HCEC 1CT (cell line): ENCODE data around the gene IL1F10.
A peak's percentile ranks its signal among the peaks of the same experiment; 100 is the strongest.

Experiments
- DNase-seq: peaks from one replicate; pipeline ENCODE4 v3.0.0-alpha.2; 2017

Gene IL1F10

GRCh38 chr2:113114224-113114945, 46.6 kb downstream of the IL1F10 start:
- DNase-seq: no peak

DNA sequence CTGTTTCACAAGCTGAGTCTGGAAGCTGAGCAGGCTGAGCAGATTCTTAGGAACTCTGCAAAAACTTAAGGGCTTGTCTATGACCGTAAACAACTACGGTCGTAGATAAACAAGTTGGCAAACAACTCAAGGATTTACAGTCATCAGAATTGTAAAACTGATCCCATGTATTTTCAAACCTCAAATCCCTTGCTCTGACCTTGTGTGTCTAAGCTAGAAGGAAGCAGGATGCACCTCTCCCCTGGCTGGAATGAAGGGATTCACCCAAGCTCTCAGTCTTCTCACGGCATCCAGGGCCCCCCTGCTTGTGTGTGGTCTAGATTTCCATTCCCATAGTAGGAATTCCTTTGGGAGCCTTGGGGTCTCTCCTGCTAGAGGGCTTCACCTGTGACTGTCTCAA, 47.2 kb downstream of the IL1F10 start:
- DNase-seq: no peak

DNA sequence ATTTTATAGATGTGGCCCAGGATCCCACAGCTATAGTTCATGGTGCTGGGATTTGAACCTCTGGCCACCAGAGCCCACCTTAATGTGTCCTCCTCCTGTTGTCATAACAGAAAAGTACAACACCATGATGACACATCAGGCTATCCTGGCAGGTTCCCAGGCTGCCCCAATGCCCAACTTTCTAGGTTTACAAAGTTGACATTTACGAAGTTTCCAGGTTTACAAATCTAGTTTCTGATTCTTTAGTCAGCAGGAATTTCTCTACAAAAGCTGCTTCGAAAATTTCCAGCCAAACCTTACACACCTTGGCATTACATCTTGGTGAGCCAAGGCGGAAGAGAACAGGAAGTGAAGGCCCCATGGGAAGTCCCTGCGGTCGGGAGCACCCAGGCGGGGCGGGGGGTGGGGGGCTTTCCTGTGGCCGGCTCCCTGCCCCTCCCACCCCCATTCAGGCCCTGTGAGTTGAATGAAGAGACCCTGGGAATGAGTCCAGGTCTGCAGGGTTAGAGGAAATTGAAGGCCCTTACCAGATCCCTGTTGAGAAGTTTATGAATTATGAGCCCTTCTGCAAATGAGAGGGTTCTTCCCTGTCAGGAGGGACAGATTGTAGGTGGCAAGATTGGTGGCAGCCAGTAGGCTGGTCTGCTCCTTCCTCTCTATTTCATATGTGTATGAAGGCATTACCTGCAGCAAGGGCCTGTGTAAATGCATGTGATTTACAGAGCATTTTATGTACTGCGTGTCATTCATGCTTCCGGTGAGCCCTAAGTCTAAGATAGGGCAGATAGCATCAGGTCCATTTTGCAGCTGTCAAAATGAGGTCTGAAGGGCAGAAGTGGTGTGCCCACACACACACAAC, 48.6 kb downstream of the IL1F10 start:
- no peak for DNase-seq

- DNase-seq: no peak
Observed at GRCh38 chr2:113117541-113118262, 49.9 kb downstream of the IL1F10 start.

DNA sequence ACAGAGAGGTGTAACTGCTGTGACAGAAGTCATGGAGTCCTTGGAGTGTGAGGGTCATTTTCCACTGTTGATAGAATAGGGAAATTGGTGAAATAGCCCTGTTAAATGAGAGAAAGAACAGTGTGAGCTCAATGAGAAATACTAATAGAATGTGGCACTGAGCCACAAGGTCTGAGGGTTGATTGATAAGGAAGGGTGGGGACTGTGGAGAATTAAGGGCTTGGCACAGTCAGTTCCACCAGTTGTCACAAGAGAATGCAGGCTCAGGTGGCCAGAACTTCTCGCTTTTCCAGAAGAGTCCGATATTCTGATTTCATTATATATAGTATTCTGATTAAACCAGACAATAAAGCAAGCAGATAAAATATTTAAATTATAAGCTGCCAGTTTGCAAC, 50.5 kb downstream of the IL1F10 start:
- DNase-seq: no peak

GRCh38 chr2:113119111-113119510, 51.3 kb downstream of the IL1F10 start:
- DNase-seq: no peak

DNA sequence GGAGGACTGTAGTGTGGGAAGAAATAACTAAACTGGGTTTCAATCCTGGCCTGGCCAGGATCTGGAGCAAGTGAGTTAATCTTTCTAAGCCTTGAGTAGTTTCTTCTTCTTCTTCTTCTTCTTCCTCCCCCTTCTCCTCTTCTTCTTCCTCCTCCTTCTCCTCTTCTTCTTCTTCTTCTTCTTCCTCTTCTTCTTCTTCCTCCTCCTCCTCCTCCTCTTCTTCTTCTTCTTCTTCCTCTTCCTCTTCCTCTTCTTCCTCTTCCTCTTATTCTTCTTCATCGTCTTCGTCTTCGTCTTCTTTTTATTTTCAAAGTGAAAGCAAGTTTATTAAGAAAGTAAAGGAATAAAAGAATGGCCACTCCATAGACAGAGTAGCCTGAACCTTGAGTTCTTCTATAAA, 53.1 kb downstream of the IL1F10 start:
- no peak for DNase-seq

GRCh38 chr2:113122364-113122763, 54.6 kb downstream of the IL1F10 start:
- no peak for DNase-seq

DNA sequence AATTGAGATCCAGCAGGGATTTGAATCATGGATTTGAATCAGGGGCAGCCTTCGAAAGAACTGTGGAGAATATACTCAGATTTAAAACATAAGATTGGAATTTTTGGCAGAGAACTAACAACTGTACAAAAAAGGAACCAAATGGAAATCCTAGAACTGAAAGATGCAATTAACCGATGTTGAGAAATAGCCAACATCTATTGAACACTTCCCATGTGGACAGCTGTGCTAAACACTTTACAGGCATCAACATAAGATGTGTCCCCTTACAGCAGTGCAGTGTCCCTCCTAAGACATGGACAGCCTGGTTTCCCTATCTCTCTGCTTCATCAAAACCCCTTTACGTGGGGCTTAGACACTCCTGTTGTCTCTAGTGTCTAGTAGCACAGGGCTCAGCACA, 56.0 kb downstream of the IL1F10 start:
- DNase-seq: no peak

GRCh38 chr2:113124181-113124961, 56.6 kb downstream of the IL1F10 start:
- DNase-seq: peak; percentile 18
